ENCODE measurements around the gene MAPK8. TPM values are rescaled to one million over a fixed set of nuclear protein-coding genes. Genes with fewer than 3 reads are reported as not detected.
"Not testable (repeated sequence)": the region's sequence is repeated elsewhere in the genome, so short reads cannot be mapped to it uniquely, and the experiment has no call there.

The MAPK8 gene
- total RNA-seq, 2 donors from 2014 or later, result 29.1 to 36.7 TPM

DNA sequence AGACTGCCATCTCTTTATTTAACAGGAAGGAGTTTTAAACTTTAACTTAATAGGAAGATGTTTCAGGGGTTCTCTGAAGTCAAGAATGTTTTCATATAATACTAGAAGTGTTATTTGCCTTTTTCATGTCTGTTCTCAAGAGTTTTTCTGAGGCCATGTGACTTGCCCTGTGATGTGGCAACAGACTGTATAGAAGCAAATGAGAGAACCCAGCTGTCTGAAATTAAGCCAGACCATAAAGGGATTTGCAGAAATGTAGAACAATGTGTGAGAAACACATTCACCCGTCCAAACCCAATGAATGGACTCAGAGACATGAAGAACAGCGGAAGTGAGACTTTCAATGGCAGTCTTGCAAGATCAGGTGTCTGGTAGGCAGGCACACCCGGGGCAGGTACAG is 23.8 kb downstream of the MAPK8 start:
- DNase-seq (ENCODE audit: low spot score), result no peak
- intact Hi-C loops (cut with DNase I), result no loop called here

GRCh38 chr10:48331436-48331835 is 25.0 kb downstream of the MAPK8 start:
- intact Hi-C loops (cut with DNase I), result no loop called here

GRCh38 chr10:48332166-48332870 is 25.8 kb downstream of the MAPK8 start:
- intact Hi-C loops (cut with DNase I), result no loop called here

More at GRCh38 chr10:48331436-48331835, 25.0 kb downstream of the MAPK8 start:
- no peak for DNase-seq (ENCODE audit: low spot score)

GRCh38 chr10:48332871-48333216 is 26.4 kb downstream of the MAPK8 start:
- intact Hi-C loops (cut with DNase I), result no loop called here

More at GRCh38 chr10:48332166-48332870, 25.8 kb downstream of the MAPK8 start:
- DNase-seq (ENCODE audit: low spot score), result no peak

GRCh38 chr10:48333856-48334255 is 27.4 kb downstream of the MAPK8 start:
- DNase-seq (ENCODE audit: low spot score), result no peak

More at GRCh38 chr10:48332871-48333216, 26.4 kb downstream of the MAPK8 start:
- DNase-seq (ENCODE audit: low spot score), result no peak

GRCh38 chr10:48335788-48336187 is 29.3 kb downstream of the MAPK8 start:
- no peak for DNase-seq (ENCODE audit: low spot score)
- intact Hi-C loops (cut with DNase I), result no loop called here

More at GRCh38 chr10:48333856-48334255, 27.4 kb downstream of the MAPK8 start:
- intact Hi-C loops (cut with DNase I), result no loop called here

- intact Hi-C loops (cut with DNase I), result no loop called here
- DNase-seq (ENCODE audit: low spot score), result no peak
Observed at GRCh38 chr10:48336978-48337599, 30.6 kb downstream of the MAPK8 start.

GRCh38 chr10:48340734-48341133 is 34.3 kb downstream of the MAPK8 start:
- intact Hi-C loops (cut with DNase I), result no loop called here
- no peak for DNase-seq (ENCODE audit: low spot score)

GRCh38 chr10:48343106-48343505 is 36.6 kb downstream of the MAPK8 start:
- DNase-seq (ENCODE audit: low spot score), result no peak
- intact Hi-C loops (cut with DNase I), result no loop called here

- intact Hi-C loops (cut with DNase I), result no loop called here
- DNase-seq (ENCODE audit: low spot score), result no peak
Observed at GRCh38 chr10:48343921-48344598, 37.6 kb downstream of the MAPK8 start.

DNA sequence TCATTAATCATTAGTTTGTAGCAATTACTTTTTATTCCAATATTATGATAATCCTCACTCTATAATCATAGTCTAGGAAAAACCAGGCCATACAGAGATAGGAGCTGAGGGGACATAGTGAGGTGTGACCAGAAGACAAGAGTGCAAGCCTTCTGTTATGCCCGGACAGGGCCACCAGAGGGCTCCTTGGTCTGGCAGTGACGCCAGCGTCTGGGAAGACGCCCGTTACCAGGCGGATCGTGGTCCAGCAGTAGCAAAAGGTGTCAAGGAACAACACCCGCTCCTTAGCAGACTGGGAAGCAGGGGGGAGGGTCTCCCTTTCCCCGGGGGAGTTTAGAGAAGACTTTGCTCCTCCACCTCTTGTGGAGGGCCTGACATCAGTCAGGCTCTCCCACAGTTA is 39.8 kb downstream of the MAPK8 start:
- DNase-seq (ENCODE audit: low spot score); intact Hi-C loops (cut with DNase I): not testable (repeated sequence)

GRCh38 chr10:48347539-48347938 is 41.1 kb downstream of the MAPK8 start:
- intact Hi-C loops (cut with DNase I); DNase-seq (ENCODE audit: low spot score): not testable (repeated sequence)

GRCh38 chr10:48347943-48348342 is 41.5 kb downstream of the MAPK8 start:
- intact Hi-C loops (cut with DNase I); DNase-seq (ENCODE audit: low spot score): not testable (repeated sequence)

GRCh38 chr10:48353246-48353645 is 46.8 kb downstream of the MAPK8 start:
- intact Hi-C loops (cut with DNase I), result no loop called here

GRCh38 chr10:48357631-48358030 is 51.2 kb downstream of the MAPK8 start:
- DNase-seq (ENCODE audit: low spot score), result no peak
- intact Hi-C loops (cut with DNase I), result no loop called here

More at GRCh38 chr10:48353246-48353645, 46.8 kb downstream of the MAPK8 start:
- DNase-seq (ENCODE audit: low spot score), result no peak

GRCh38 chr10:48358162-48358561 is 51.7 kb downstream of the MAPK8 start:
- intact Hi-C loops (cut with DNase I), result no loop called here
- no peak for DNase-seq (ENCODE audit: low spot score)

- intact Hi-C loops (cut with DNase I), result no loop called here
- no peak for DNase-seq (ENCODE audit: low spot score)
Observed at GRCh38 chr10:48358838-48359237, 52.4 kb downstream of the MAPK8 start.

GRCh38 chr10:48361176-48361575 is 54.7 kb downstream of the MAPK8 start:
- no peak for DNase-seq (ENCODE audit: low spot score)
- intact Hi-C loops (cut with DNase I), result loop anchor here (5.0 to 10.0 kb wide), 2 partner anchors 294 to 296 kb away; no protein-coding TSS in a partner anchor

GRCh38 chr10:48363617-48364355 is 57.3 kb downstream of the MAPK8 start:
- intact Hi-C loops (cut with DNase I), result loop anchor here (5.0 to 10.0 kb wide), 2 partner anchors 291 to 294 kb away; no protein-coding TSS in a partner anchor
- no peak for DNase-seq (ENCODE audit: low spot score)

Data from posterior vena cava (tissue), 2 donors.